WTC11 (cell line): Measurements from ENCODE around the gene TRAF3IP3. TPM values are rescaled to one million over a fixed set of nuclear protein-coding genes. Genes with fewer than 3 reads are reported as not detected.

Experiments used
- ATAC-seq: fragments of 200-7000 bp; cut with Tn5 transposase; 2 replicates; pipeline ENCODE4 v1.10.0; 2021; ENCODE audit warnings: mild to moderate bottlenecking, moderate library complexity
- CTCF ChIA-PET: fragments of 300-600 bp; sonication (Branson Sonifier 250); formaldehyde crosslinking; loops from one replicate; lab custom pipeline; 2021; ENCODE audit warnings: antibody characterized with exemption; lab: Charles Lee
- POLR2A ChIA-PET: fragments of 350-600 bp; sonication (Branson Sonifier 250); formaldehyde crosslinking; loops from one replicate; lab custom pipeline; 2021; ENCODE audit warnings: antibody characterized with exemption; lab: Charles Lee
- DNase-seq: peaks from one replicate; pipeline ENCODE4 v3.0.0; 2021; ENCODE audit warnings: low spot score
- H3K27ac Mint-ChIP-seq: 2 replicates; pipeline ENCODE4 v1.8.0; 2021; ENCODE audit warnings: mixed read lengths
- H3K27me3 Mint-ChIP-seq: 2 replicates; pipeline ENCODE4 v1.8.0; 2021; ENCODE audit warnings: low read depth, mild to moderate bottlenecking, moderate library complexity, mixed read lengths
- H3K36me3 Mint-ChIP-seq: 2 replicates; pipeline ENCODE4 v1.8.0; 2021; ENCODE audit warnings: mixed read lengths
- H3K4me1 Mint-ChIP-seq: 2 replicates; pipeline ENCODE4 v1.8.0; 2022; ENCODE audit warnings: mixed read lengths
- H3K4me3 Mint-ChIP-seq: 2 replicates; pipeline ENCODE4 v1.8.0; 2021; ENCODE audit warnings: mild to moderate bottlenecking, moderate library complexity, mixed read lengths
- H3K9me3 Mint-ChIP-seq: 2 replicates; pipeline ENCODE4 v1.8.0; 2021; ENCODE audit warnings: mixed read lengths
- CREM ChIP-seq: sonication (generic); formaldehyde crosslinking; IDR thresholded peaks from 2 replicates; pipeline ENCODE4 v1.8.1; 2022; ENCODE audit warnings: mild to moderate bottlenecking, missing genetic modification reagents, moderate library complexity
- ELF4 ChIP-seq: sonication (generic); formaldehyde crosslinking; IDR thresholded peaks from 2 replicates; pipeline ENCODE4 v1.8.1; 2022; ENCODE audit warnings: low read depth, mild to moderate bottlenecking, moderate library complexity, missing genetic modification reagents
- ESRRA ChIP-seq: sonication (generic); formaldehyde crosslinking; IDR thresholded peaks from 2 replicates; pipeline ENCODE4 v1.8.1; 2022; ENCODE audit warnings: mild to moderate bottlenecking, missing genetic modification reagents, borderline replicate concordance
- FOXK1 ChIP-seq: sonication (generic); formaldehyde crosslinking; IDR thresholded peaks from 2 replicates; pipeline ENCODE4 v1.8.0; 2022; ENCODE audit warnings: mild to moderate bottlenecking, moderate library complexity, missing genetic modification reagents
- JAZF1 ChIP-seq: fragments of 250-450 bp; sonication (Bioruptor Pico); IDR thresholded peaks from 2 replicates; pipeline ENCODE4 v1.9.0; 2021; ENCODE audit warnings: moderate library complexity, mild to moderate bottlenecking, inconsistent platforms
- JUN ChIP-seq: sonication (generic); formaldehyde crosslinking; IDR thresholded peaks from 2 replicates; pipeline ENCODE4 v1.8.0; 2023; ENCODE audit warnings: mild to moderate bottlenecking, missing genetic modification reagents
- PRRX2 ChIP-seq: fragments of 250-450 bp; sonication (Bioruptor Pico); IDR thresholded peaks from 2 replicates; pipeline ENCODE4 v1.8.0; 2021; ENCODE audit warnings: mild to moderate bottlenecking
- SP1 ChIP-seq: sonication (generic); formaldehyde crosslinking; conservative IDR thresholded peaks from 2 replicates; pipeline ENCODE4 v1.8.1; 2022; ENCODE audit warnings: missing genetic modification reagents
- TP53 ChIP-seq: sonication (generic); formaldehyde crosslinking; IDR thresholded peaks from 2 replicates; pipeline ENCODE4 v1.8.1; 2023; ENCODE audit warnings: mild to moderate bottlenecking, missing genetic modification reagents
- ZNF232 ChIP-seq: sonication (generic); formaldehyde crosslinking; IDR thresholded peaks from 2 replicates; pipeline ENCODE4 v1.8.0; 2022; ENCODE audit warnings: mild to moderate bottlenecking, missing genetic modification reagents
- ZNF396 ChIP-seq: fragments of 250-450 bp; sonication (Bioruptor Pico); IDR thresholded peaks from 2 replicates; pipeline ENCODE4 v1.8.0; 2021; ENCODE audit warnings: mild to moderate bottlenecking, moderate library complexity, borderline replicate concordance
- ZNF416 ChIP-seq: fragments of 250-450 bp; sonication (Bioruptor Pico); IDR thresholded peaks from 2 replicates; pipeline ENCODE4 v1.9.0; 2021; ENCODE audit warnings: mild to moderate bottlenecking, inconsistent platforms
- total RNA-seq: library from RNA; stranded (reverse); gene quantifications from 3 replicates; pipeline ENCODE4 v1.2.3, GENCODE V29; 2021
- TF ChIP-seq, protein P1 (sequence below): fragments of 250-450 bp; sonication (Bioruptor Pico); conservative IDR thresholded peaks from 2 replicates; pipeline ENCODE4 v1.9.0; 2021; ENCODE audit warnings: mild to moderate bottlenecking
- TF ChIP-seq, protein P2 (sequence below): fragments of 200-600 bp; IDR thresholded peaks from 2 replicates; pipeline ENCODE4 v1.8.0; 2022; ENCODE audit warnings: antibody characterized with exemption
- TF ChIP-seq, protein P3 (sequence below): fragments of 250-450 bp; sonication (Bioruptor Pico); IDR thresholded peaks from 2 replicates; pipeline ENCODE4 v1.9.0; 2021; ENCODE audit warnings: mild to moderate bottlenecking
- TF ChIP-seq, protein P4 (sequence below): sonication (generic); formaldehyde crosslinking; IDR thresholded peaks from 2 replicates; pipeline ENCODE4 v1.8.1; 2022; ENCODE audit warnings: mild to moderate bottlenecking, moderate library complexity, missing genetic modification reagents
- TF ChIP-seq, protein P5 (sequence below): sonication (generic); formaldehyde crosslinking; IDR thresholded peaks from 2 replicates; pipeline ENCODE4 v1.8.1; 2022; ENCODE audit warnings: missing genetic modification reagents, borderline replicate concordance
- TF ChIP-seq, protein P6 (sequence below): sonication (generic); formaldehyde crosslinking; IDR thresholded peaks from 2 replicates; pipeline ENCODE4 v1.8.1; 2022; ENCODE audit warnings: mild to moderate bottlenecking, missing genetic modification reagents, moderate library complexity, borderline replicate concordance

The TRAF3IP3 gene
- total RNA-seq, 1 experiment from 2014 or later: 0.74 TPM

DNA sequence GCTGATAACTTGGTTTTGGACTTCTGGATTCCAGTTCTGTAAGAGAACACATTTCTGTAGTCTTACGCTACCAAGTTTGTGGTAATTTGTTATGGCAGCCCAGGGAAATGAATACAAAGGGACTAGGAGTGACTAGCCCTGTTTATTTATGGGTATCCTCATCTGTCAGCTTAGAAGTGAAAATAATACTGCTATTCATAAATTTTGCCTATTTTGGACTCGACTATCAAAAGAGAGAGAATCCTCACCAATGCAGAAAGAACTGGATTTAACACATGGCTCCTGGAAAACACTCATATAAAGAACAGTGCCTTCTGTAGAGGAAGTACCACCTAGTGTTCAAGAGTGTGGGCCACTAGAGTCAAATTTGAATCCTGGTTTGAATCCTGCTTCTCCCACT is 28.6 kb upstream of the TRAF3IP3 start:
- TF ChIP-seq, protein P1, sequence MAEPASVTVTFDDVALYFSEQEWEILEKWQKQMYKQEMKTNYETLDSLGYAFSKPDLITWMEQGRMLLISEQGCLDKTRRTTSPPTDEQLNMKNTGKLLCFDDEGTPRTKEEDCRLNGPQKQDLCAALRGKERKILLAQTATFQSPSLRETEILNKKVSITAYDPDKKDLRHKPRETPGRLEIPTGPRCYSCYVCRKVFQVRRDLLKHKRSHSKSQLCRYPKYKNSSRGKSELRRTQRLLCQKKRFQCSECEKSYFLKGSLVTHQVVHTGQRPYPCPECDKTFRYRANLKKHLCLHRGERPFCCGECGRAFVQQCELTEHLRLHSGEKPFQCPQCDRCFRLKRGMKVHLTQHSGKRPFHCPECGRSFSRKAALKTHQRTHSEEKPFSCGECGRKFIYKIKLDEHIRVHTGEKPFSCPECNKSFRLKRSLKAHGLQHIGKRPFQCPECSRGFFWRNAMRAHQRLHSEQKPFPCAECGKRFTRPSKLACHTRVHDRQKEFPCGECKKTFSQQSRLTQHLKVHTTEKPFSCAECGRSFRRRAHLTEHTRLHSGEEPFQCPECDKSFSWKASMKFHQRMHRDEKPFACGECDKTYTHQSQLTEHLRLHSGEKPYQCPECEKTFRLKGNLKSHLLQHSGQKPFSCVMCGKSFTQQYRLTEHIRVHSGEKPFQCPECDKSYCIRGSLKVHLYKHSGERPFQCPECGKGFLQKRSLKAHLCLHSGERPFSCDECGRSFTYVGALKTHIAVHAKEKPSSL (CRISPR knock-in tag): no peak
- TF ChIP-seq TP53: no peak
- no peak for TF ChIP-seq JAZF1
- no peak for TF ChIP-seq CREM (CRISPR knock-in tag)
- TF ChIP-seq, protein P2, sequence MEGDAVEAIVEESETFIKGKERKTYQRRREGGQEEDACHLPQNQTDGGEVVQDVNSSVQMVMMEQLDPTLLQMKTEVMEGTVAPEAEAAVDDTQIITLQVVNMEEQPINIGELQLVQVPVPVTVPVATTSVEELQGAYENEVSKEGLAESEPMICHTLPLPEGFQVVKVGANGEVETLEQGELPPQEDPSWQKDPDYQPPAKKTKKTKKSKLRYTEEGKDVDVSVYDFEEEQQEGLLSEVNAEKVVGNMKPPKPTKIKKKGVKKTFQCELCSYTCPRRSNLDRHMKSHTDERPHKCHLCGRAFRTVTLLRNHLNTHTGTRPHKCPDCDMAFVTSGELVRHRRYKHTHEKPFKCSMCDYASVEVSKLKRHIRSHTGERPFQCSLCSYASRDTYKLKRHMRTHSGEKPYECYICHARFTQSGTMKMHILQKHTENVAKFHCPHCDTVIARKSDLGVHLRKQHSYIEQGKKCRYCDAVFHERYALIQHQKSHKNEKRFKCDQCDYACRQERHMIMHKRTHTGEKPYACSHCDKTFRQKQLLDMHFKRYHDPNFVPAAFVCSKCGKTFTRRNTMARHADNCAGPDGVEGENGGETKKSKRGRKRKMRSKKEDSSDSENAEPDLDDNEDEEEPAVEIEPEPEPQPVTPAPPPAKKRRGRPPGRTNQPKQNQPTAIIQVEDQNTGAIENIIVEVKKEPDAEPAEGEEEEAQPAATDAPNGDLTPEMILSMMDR: no peak
- no peak for TF ChIP-seq PRRX2
- TF ChIP-seq, protein P3, sequence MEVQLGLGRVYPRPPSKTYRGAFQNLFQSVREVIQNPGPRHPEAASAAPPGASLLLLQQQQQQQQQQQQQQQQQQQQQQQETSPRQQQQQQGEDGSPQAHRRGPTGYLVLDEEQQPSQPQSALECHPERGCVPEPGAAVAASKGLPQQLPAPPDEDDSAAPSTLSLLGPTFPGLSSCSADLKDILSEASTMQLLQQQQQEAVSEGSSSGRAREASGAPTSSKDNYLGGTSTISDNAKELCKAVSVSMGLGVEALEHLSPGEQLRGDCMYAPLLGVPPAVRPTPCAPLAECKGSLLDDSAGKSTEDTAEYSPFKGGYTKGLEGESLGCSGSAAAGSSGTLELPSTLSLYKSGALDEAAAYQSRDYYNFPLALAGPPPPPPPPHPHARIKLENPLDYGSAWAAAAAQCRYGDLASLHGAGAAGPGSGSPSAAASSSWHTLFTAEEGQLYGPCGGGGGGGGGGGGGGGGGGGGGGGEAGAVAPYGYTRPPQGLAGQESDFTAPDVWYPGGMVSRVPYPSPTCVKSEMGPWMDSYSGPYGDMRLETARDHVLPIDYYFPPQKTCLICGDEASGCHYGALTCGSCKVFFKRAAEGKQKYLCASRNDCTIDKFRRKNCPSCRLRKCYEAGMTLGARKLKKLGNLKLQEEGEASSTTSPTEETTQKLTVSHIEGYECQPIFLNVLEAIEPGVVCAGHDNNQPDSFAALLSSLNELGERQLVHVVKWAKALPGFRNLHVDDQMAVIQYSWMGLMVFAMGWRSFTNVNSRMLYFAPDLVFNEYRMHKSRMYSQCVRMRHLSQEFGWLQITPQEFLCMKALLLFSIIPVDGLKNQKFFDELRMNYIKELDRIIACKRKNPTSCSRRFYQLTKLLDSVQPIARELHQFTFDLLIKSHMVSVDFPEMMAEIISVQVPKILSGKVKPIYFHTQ (CRISPR knock-in tag): no peak
- TF ChIP-seq, protein P4, sequence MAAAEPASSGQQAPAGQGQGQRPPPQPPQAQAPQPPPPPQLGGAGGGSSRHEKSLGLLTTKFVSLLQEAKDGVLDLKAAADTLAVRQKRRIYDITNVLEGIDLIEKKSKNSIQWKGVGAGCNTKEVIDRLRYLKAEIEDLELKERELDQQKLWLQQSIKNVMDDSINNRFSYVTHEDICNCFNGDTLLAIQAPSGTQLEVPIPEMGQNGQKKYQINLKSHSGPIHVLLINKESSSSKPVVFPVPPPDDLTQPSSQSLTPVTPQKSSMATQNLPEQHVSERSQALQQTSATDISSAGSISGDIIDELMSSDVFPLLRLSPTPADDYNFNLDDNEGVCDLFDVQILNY (CRISPR knock-in tag): no peak
- TF ChIP-seq, protein P5, sequence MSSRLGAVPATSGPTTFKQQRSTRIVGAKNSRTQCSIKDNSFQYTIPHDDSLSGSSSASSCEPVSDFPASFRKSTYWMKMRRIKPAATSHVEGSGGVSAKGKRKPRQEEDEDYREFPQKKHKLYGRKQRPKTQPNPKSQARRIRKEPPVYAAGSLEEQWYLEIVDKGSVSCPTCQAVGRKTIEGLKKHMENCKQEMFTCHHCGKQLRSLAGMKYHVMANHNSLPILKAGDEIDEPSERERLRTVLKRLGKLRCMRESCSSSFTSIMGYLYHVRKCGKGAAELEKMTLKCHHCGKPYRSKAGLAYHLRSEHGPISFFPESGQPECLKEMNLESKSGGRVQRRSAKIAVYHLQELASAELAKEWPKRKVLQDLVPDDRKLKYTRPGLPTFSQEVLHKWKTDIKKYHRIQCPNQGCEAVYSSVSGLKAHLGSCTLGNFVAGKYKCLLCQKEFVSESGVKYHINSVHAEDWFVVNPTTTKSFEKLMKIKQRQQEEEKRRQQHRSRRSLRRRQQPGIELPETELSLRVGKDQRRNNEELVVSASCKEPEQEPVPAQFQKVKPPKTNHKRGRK (CRISPR knock-in tag): no peak
- TF ChIP-seq SP1 (CRISPR knock-in tag): no peak
- no peak for TF ChIP-seq ZNF416 (CRISPR knock-in tag)
- TF ChIP-seq ESRRA (CRISPR knock-in tag): no peak
- TF ChIP-seq ZNF232 (CRISPR knock-in tag): no peak
- TF ChIP-seq FOXK1 (CRISPR knock-in tag): no peak
- TF ChIP-seq, protein P6, sequence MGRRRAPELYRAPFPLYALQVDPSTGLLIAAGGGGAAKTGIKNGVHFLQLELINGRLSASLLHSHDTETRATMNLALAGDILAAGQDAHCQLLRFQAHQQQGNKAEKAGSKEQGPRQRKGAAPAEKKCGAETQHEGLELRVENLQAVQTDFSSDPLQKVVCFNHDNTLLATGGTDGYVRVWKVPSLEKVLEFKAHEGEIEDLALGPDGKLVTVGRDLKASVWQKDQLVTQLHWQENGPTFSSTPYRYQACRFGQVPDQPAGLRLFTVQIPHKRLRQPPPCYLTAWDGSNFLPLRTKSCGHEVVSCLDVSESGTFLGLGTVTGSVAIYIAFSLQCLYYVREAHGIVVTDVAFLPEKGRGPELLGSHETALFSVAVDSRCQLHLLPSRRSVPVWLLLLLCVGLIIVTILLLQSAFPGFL: no peak
- TF ChIP-seq ELF4 (CRISPR knock-in tag): no peak
- TF ChIP-seq JUN (CRISPR knock-in tag): no peak
- no peak for TF ChIP-seq ZNF396
- no peak for DNase-seq
- Mint-ChIP-seq H3K27me3 (peaks cover 8% of the 10 kb centered on the region; the same call in 1 of the 2 replicates), H3K9me3 (no peaks in the 10 kb centered on the region), H3K4me1 (no peaks in the 10 kb centered on the region), H3K27ac (no peak overlapping the region), H3K4me3 (no peak overlapping the region), H3K36me3 (no peaks in the 10 kb centered on the region)
- no peak for ATAC-seq
- ChIA-PET POLR2A (no interaction called here), CTCF (no interaction called here)
